SK-N-SH (cell line): ENCODE data around the gene CTDP1. TPM values are rescaled to one million over a fixed set of nuclear protein-coding genes. Genes with fewer than 3 reads are reported as not detected.

Source experiments
- CTCF ChIA-PET: fragments of 300-600, 350-600 bp; formaldehyde crosslinking; extraction: SDS; loops from one replicate; lab custom pipeline; 2021; lab: Yijun Ruan, JAX
- POLR2A ChIA-PET: fragments of 350-600 bp; sonication (Branson Sonifier 250); formaldehyde crosslinking; extraction: SDS; loops from one replicate; lab custom pipeline; 2020; ENCODE audit warnings: antibody characterized with exemption, inconsistent platforms; lab: Yijun Ruan, JAX
- DNase-seq: peaks from one replicate; pipeline ENCODE4 v3.0.0; 2012
- H2AFZ ChIP-seq: fragments of 200-600 bp; sonication (generic); 2 replicates; pipeline ENCODE4 v1.8.1; 2016; ENCODE audit warnings: antibody characterized with exemption, mild to moderate bottlenecking, low read depth
- H3F3A ChIP-seq: fragments of 200-600 bp; sonication (generic); replicated peaks from 2 replicates; pipeline ENCODE3; 2016; ENCODE audit warnings: antibody characterized with exemption, mild to moderate bottlenecking; ENCODE audit not compliant: insufficient read depth
- H3K27ac ChIP-seq, 2 experiments: fragments of 200-500 bp in 1 of 2; fragments of 200-600 bp in 1 of 2; sonication (Bioruptor generic) in 1 of 2; sonication (generic), shearing (Covaris generic) in 1 of 2; 2 replicates each; pipeline versions ENCODE4 v1.5.1 to v1.6.1; 2014 to 2016; ENCODE audit warnings: low read depth in 2 of 2, inconsistent platforms in 1 of 2, low read length in 1 of 2, mild to moderate bottlenecking in 1 of 2, mixed read lengths in 1 of 2
- H3K27me3 ChIP-seq: fragments of 200-600 bp; sonication (generic), shearing (Covaris generic); 2 replicates; pipeline ENCODE4 v1.6.1; 2016; ENCODE audit warnings: mixed run types; ENCODE audit not compliant: insufficient read depth
- H3K36me3 ChIP-seq, 2 experiments: fragments of 200-500 bp in 1 of 2; fragments of 200-600 bp in 1 of 2; sonication (Bioruptor generic) in 1 of 2; sonication (generic) in 1 of 2; replicated peaks in 1 of 2; 2 replicates each; pipeline versions ENCODE3 to v1.5.1; 2014 to 2016; ENCODE audit warnings: low read length in 1 of 2, mild to moderate bottlenecking in 1 of 2; ENCODE audit not compliant: insufficient read depth in 2 of 2, control insufficient read depth in 1 of 2
- H3K4me1 ChIP-seq, 2 experiments: fragments of 200-500 bp in 1 of 2; fragments of 200-600 bp in 1 of 2; sonication (Bioruptor generic) in 1 of 2; sonication (generic), shearing (Covaris generic) in 1 of 2; 2 replicates each; pipeline versions ENCODE4 v1.5.1 to v1.6.1; 2014 to 2016; ENCODE audit warnings: low read depth in 1 of 2, low read length in 1 of 2, mixed run types in 1 of 2; ENCODE audit not compliant: insufficient read depth in 2 of 2, control insufficient read depth in 1 of 2
- H3K4me2 ChIP-seq: fragments of 200-600 bp; sonication (generic), shearing (Covaris generic); 2 replicates; pipeline ENCODE4 v1.6.1; 2017; ENCODE audit warnings: mixed run types
- H3K4me3 ChIP-seq, 2 experiments: fragments of 200-500 bp in 1 of 2; fragments of 200-600 bp in 1 of 2; sonication (Bioruptor generic) in 1 of 2; sonication (generic), shearing (Covaris generic) in 1 of 2; 2 replicates each; pipeline versions ENCODE4 v1.5.1 to v1.8.1; 2014 to 2016; ENCODE audit warnings: low read depth in 2 of 2, inconsistent platforms in 1 of 2, low read length in 1 of 2, mild to moderate bottlenecking in 1 of 2, mixed read lengths in 1 of 2, moderate library complexity in 1 of 2
- H3K79me2 ChIP-seq: fragments of 200-600 bp; sonication (generic); 2 replicates; pipeline ENCODE4 v1.8.1; 2017; ENCODE audit warnings: mild to moderate bottlenecking; ENCODE audit not compliant: insufficient read depth
- H3K9ac ChIP-seq: fragments of 200-600 bp; sonication (generic); 2 replicates; pipeline ENCODE4 v1.6.1; 2017; ENCODE audit warnings: mixed run types
- H3K9me2 ChIP-seq: fragments of 200-600 bp; sonication (generic); 2 replicates; pipeline ENCODE4 v1.6.1; 2017; ENCODE audit warnings: mixed run types
- H3K9me3 ChIP-seq: fragments of 200-600 bp; sonication (generic); 2 replicates; pipeline ENCODE4 v1.6.1; 2017; ENCODE audit warnings: mixed run types, mild to moderate bottlenecking, moderate library complexity
- H4K20me1 ChIP-seq: fragments of 200-600 bp; sonication (generic); 2 replicates; pipeline ENCODE4 v1.6.1; 2017; ENCODE audit warnings: mild to moderate bottlenecking, mixed run types; ENCODE audit not compliant: insufficient read depth
- CHD2 ChIP-seq: fragments of 150-350 bp; IDR thresholded peaks from 2 replicates; pipeline ENCODE4 v1.6.1; 2018; ENCODE audit warnings: low read length; ENCODE audit not compliant: partially characterized antibody
- ELF1 ChIP-seq: IDR thresholded peaks from 2 replicates; pipeline ENCODE4 v1.4.0; 2012
- EZH2phosphoT487 ChIP-seq: fragments of 200-600 bp; sonication (generic); IDR thresholded peaks from 2 replicates; pipeline ENCODE4 v1.6.1; 2017; ENCODE audit warnings: low read depth, mixed run types, mild to moderate bottlenecking, antibody characterized with exemption, moderate library complexity, borderline replicate concordance
- FOXJ3 ChIP-seq: sonication (generic); formaldehyde crosslinking; IDR thresholded peaks from 2 replicates; pipeline ENCODE4 v1.5.1; 2020; ENCODE audit warnings: mild to moderate bottlenecking, missing genetic modification reagents
- FOXM1 ChIP-seq: IDR thresholded peaks from 2 replicates; pipeline ENCODE4 v1.4.0; 2012; ENCODE audit warnings: low read depth, mild to moderate bottlenecking
- GABPA ChIP-seq: IDR thresholded peaks from 2 replicates; pipeline ENCODE4 v1.4.0; 2012; ENCODE audit warnings: low read depth, mild to moderate bottlenecking
- GATA2 ChIP-seq: sonication (generic); formaldehyde crosslinking; IDR thresholded peaks from 2 replicates; pipeline ENCODE4 v1.5.0; 2020; ENCODE audit warnings: mild to moderate bottlenecking, missing genetic modification reagents
- MAX ChIP-seq: IDR thresholded peaks from 2 replicates; pipeline ENCODE4 v1.4.0; 2012; ENCODE audit warnings: low read depth
- MEF2A ChIP-seq: IDR thresholded peaks from 2 replicates; pipeline ENCODE4 v1.4.0; 2012; ENCODE audit warnings: low read depth, borderline replicate concordance
- MXI1 ChIP-seq: IDR thresholded peaks from 2 replicates; pipeline ENCODE4 v1.6.1; 2012; ENCODE audit warnings: mild to moderate bottlenecking, low read depth, low read length, improper control_type of control experiment
- RCOR1 ChIP-seq: fragments of 150-350 bp; IDR thresholded peaks from 2 replicates; pipeline ENCODE4 v1.6.1; 2017; ENCODE audit warnings: antibody characterized with exemption, low read length
- RXRA ChIP-seq: IDR thresholded peaks from 2 replicates; pipeline ENCODE4 v1.4.0; 2012; ENCODE audit warnings: low read depth, mild to moderate bottlenecking, borderline replicate concordance
- TAF1 ChIP-seq: IDR thresholded peaks from 2 replicates; pipeline ENCODE4 v1.6.1; 2012; ENCODE audit warnings: low read depth, mild to moderate bottlenecking, low read length, moderate library complexity, borderline replicate concordance
- WGBS: methylation state at CpG from one replicate; pipeline ENCODE4 v1.1.6; 2017; ENCODE audit warnings: low lambda C conversion rate; 5-methylcytosine and 5-hydroxymethylcytosine counted together
- polyA plus RNA-seq, 3 experiments: library from polyadenylated mRNA; depleted of rRNA; stranded (reverse); fragments of >200 nt; gene quantifications; 2 replicates each; pipeline ENCODE4 v1.2.3, GENCODE V29; 2012
- TF ChIP-seq, protein P1 (sequence below): IDR thresholded peaks from 2 replicates; pipeline ENCODE4 v1.4.0; 2012; ENCODE audit warnings: low read depth, borderline replicate concordance
- TF ChIP-seq, protein P2 (sequence below): fragments of 200-600 bp; sonication (generic); IDR thresholded peaks from 2 replicates; pipeline ENCODE4 v1.6.1; 2017; ENCODE audit warnings: antibody characterized with exemption, mild to moderate bottlenecking, moderate library complexity
- TF ChIP-seq, protein P3 (sequence below): fragments of 150-350 bp; IDR thresholded peaks from 2 replicates; pipeline ENCODE4 v1.6.1; 2016; ENCODE audit warnings: mild to moderate bottlenecking, low read depth, low read length

The CTDP1 gene
- polyA plus RNA-seq, 1 of the 3 experiments (the other 2 are of a cell fraction) = 15.6 TPM

DNA sequence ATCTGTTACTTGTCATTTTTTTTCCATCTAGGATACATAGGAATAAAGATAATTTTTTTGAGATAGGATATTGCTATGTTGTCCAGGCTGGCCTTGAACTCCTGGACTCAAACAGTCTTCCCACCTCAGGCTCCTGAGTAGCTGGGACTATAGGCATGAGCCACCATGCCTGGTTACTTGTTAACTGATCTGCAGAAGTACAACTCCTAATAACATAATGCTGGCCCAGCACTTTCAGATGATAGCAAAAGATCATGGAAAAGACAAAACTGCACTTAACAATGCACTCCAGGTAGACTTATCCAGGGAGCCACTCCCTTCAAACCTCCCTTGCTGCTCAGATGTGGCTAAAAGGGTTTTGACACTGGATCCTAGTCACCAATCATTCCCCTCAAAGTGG lies 11.4 kb upstream of the CTDP1 start (continued):
- TF ChIP-seq, protein P1, sequence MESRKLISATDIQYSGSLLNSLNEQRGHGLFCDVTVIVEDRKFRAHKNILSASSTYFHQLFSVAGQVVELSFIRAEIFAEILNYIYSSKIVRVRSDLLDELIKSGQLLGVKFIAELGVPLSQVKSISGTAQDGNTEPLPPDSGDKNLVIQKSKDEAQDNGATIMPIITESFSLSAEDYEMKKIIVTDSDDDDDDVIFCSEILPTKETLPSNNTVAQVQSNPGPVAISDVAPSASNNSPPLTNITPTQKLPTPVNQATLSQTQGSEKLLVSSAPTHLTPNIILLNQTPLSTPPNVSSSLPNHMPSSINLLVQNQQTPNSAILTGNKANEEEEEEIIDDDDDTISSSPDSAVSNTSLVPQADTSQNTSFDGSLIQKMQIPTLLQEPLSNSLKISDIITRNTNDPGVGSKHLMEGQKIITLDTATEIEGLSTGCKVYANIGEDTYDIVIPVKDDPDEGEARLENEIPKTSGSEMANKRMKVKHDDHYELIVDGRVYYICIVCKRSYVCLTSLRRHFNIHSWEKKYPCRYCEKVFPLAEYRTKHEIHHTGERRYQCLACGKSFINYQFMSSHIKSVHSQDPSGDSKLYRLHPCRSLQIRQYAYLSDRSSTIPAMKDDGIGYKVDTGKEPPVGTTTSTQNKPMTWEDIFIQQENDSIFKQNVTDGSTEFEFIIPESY = no peak
- no peak for TF ChIP-seq MAX
- TF ChIP-seq EZH2phosphoT487 = no peak
- no peak for TF ChIP-seq RXRA
- no peak for TF ChIP-seq FOXJ3
- TF ChIP-seq FOXM1 = no peak
- no peak for TF ChIP-seq ELF1
- TF ChIP-seq GABPA = no peak
- TF ChIP-seq, protein P2, sequence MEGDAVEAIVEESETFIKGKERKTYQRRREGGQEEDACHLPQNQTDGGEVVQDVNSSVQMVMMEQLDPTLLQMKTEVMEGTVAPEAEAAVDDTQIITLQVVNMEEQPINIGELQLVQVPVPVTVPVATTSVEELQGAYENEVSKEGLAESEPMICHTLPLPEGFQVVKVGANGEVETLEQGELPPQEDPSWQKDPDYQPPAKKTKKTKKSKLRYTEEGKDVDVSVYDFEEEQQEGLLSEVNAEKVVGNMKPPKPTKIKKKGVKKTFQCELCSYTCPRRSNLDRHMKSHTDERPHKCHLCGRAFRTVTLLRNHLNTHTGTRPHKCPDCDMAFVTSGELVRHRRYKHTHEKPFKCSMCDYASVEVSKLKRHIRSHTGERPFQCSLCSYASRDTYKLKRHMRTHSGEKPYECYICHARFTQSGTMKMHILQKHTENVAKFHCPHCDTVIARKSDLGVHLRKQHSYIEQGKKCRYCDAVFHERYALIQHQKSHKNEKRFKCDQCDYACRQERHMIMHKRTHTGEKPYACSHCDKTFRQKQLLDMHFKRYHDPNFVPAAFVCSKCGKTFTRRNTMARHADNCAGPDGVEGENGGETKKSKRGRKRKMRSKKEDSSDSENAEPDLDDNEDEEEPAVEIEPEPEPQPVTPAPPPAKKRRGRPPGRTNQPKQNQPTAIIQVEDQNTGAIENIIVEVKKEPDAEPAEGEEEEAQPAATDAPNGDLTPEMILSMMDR = no peak
- TF ChIP-seq TAF1 = no peak

DNA sequence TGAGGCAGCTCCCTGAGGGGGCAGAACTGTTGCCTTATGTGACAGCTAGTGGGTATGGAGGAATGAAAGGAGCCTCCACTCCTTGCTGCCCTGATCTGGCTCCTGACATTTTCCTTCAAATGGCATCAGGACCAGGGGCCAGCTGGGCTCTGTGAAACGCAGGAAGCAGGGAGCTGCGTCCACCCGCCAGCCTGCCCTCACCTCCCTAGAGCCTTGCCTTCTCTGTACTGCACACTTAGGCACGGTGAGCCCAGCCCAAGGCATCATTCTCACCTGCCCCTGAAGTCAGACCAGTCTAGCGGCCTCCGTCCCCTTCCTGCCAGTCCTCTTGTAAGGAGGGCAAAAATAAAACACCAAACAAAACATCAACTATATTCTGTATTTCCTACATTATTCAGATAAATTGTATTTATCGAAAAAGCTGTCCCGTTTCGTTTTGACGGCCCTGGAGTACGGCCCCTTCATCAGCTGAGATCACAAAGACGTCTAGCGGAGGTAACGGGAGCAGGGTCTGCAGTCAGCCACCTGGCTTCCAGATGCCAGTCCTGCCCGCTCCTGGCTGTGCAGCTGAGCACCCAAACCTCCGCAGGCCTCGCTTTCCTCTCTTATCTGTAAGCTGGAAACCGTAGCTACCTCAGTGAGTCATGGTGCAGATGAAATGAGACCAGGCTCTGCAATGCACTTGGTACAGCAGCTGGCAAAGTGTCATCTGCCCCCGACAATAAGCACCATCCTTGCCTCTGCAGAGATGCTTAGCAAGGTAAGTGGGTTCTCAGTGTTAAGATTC lies 6.9 kb upstream of the CTDP1 start:
- ChIA-PET CTCF (no interaction called here), POLR2A (interaction anchor here (0.5 kb wide), 1 partner anchor 426 kb away, joined by 3 read pairs; no protein-coding TSS in a partner anchor)
- Histone ChIP-seq H3F3A (no peaks in the 10 kb centered on the region), H3K9me2 (no peaks in the 10 kb centered on the region), H3K27ac (peak overlapping the region in 1 of 2 experiments; percentile 62; a peak in 2 of 4 replicates), H3K9ac (no peak overlapping the region), H2AFZ (no peak overlapping the region), H3K27me3 (no peaks in the 10 kb centered on the region), H3K9me3 (no peaks in the 10 kb centered on the region), H4K20me1 (no peaks in the 10 kb centered on the region), H3K4me3 (no peak overlapping the region), H3K4me2 (no peak overlapping the region), H3K4me1 (peaks cover 0 to 18% of the 10 kb centered on the region in 2 experiments; a peak in 1 of 4 replicates), H3K79me2 (peaks cover 2% of the 10 kb centered on the region; the same call in 1 of the 2 replicates), H3K36me3 (peaks cover 5 to 10% of the 10 kb centered on the region in 2 experiments)
- peak; percentile 82 for TF ChIP-seq CHD2
- TF ChIP-seq, protein P3, sequence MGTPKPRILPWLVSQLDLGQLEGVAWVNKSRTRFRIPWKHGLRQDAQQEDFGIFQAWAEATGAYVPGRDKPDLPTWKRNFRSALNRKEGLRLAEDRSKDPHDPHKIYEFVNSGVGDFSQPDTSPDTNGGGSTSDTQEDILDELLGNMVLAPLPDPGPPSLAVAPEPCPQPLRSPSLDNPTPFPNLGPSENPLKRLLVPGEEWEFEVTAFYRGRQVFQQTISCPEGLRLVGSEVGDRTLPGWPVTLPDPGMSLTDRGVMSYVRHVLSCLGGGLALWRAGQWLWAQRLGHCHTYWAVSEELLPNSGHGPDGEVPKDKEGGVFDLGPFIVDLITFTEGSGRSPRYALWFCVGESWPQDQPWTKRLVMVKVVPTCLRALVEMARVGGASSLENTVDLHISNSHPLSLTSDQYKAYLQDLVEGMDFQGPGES = no peak
- no peak for TF ChIP-seq MEF2A
- TF ChIP-seq MXI1 = no peak
- peak; percentile 85 for TF ChIP-seq GATA2 (CRISPR knock-in tag)
- peak; percentile 80; the same call in 1 of the 2 replicates for TF ChIP-seq RCOR1
- WGBS = 45% methylated on average over 15 of the region's 19 CpGs
- DNase-seq = peak; percentile 82
